Adipose tissue (tissue), 3 donors: ENCODE results near the gene PRRC1. TPM values are rescaled to one million over a fixed set of nuclear protein-coding genes. Genes with fewer than 3 reads are reported as not detected.
"Not testable (repeated sequence)": the region's sequence is repeated elsewhere in the genome, so short reads cannot be mapped to it uniquely, and the experiment has no call there.

ENCODE experiments used
- H3K27ac ChIP-seq: one replicate; pipeline ENCODE4 v1.5.1; 2013; ENCODE audit warnings: low read depth, low read length
- WGBS, 3 donors: extraction: QIAGEN DNeasy Blood & Tissue Kit; methylation state at CpG; one replicate each; pipeline ENCODE4 v1.1.7; 2013; 5-methylcytosine and 5-hydroxymethylcytosine counted together
- polyA plus RNA-seq, 3 donors: library from polyadenylated mRNA; stranded (reverse); fragments of 200-250 nt; gene quantifications; one replicate each; pipeline ENCODE4 v1.2.3, GENCODE V29; 2013
- donor health status: healthy with polysubstance abuse.
- donor health status: Bipolar disorder and iron deficiency.
- donor health status: healthy.

Gene PRRC1
- polyA plus RNA-seq, 3 donors: 14.8 to 18.3 (median 17.4) TPM

DNA sequence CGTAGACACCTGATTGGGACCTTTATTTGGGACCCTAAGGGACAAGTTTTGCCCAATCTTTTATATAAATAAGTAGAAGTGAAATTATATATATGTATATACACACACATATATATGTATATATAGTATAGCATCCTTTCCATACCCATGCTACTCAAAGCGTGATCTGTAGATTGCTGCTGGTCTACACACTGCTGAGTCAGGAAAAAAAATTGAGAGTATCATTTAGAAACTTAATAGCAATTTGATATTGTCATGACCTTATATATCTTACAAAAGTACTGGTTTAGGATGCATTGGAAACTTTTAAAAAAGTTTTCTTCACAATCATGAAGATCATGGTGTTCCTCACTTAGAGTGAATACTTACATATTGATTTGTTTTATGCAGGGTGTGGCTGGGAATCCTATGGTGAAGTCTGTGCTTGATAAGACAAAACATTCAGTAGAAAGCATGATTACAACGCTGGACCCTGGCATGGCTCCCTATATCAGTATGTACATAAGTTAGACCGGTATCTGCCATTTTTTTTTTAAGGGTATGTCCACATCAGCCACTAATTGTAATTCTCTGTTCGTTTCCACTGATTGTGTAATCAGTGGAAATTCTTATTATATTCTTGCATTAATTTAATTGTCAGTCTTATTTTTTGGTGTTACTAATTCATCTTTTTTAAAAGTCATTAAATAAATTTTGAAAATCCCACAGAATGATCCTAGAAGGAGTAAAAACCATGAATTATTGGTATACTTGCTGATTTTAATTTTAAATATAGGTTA, 12.7 kb downstream of the PRRC1 start:
- H3K27ac ChIP-seq: no peak overlapping the region
- 68 to 86% (median 83%) methylated on average over 5 of the region's 5 CpGs for WGBS, 3 donors

GRCh38 chr5:127536687-127537086, 19.2 kb downstream of the PRRC1 start:
- WGBS, 3 donors: 72 to 77% (median 76%) methylated on average over 2 of the region's 2 CpGs
- no peak overlapping the region for H3K27ac ChIP-seq

DNA sequence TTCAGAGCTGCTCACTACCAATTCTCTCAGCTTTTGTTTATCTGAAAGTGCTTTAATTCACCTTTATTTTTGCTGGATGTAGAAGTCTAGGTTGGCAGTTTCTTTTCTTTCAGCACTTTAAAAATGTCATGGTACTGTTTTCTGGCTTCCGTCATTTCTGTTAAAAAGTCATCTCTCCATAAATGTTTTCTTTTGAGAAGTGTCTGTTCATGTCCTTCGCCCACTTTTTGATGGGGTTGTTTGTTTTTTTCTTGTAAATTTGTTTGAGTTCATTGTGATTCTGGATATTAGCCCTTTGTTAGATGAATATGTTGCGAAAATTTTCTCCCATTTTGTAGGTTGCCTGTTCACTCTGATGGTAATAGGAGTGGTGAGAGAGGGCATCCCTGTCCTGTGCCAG, 23.1 kb downstream of the PRRC1 start:
- WGBS, 3 donors: 96 to 99% (median 98%) methylated on average over 3 of the region's 3 CpGs
- not testable (repeated sequence) for H3K27ac ChIP-seq

GRCh38 chr5:127545249-127545648, 27.8 kb downstream of the PRRC1 start:
- 95 to 100% (median 100%) methylated on average over 1 of the region's 1 CpG for WGBS, 3 donors
- not testable (repeated sequence) for H3K27ac ChIP-seq

DNA sequence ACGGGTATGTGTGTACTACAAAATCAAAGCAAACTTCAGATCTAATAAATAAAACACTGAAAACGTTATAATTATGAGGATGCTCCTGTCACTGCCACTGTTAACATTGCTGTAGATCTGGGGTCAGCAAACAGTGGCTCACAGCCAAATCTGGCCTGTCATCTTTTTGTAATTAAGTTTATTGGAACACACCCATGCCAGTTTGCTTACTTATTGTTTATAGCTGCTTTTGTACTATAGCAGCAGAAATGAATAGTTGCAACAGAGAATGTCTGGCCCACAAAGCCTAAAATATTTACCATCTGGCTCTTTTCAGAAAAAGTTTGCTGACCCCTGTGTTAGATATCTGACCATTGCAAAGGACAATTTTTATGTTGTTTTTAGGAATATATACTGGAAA, 32.1 kb downstream of the PRRC1 start:
- 48 to 68% (median 53%) methylated on average over 2 of the region's 2 CpGs for WGBS, 3 donors
- H3K27ac ChIP-seq: no peak overlapping the region

- H3K27ac ChIP-seq: no peak overlapping the region
- 69 to 94% (median 91%) methylated on average over 5 of the region's 5 CpGs for WGBS, 3 donors
Observed at GRCh38 chr5:127550652-127551409, 33.4 kb downstream of the PRRC1 start.

- H3K27ac ChIP-seq: no peak overlapping the region
Observed at GRCh38 chr5:127551410-127552041, 34.1 kb downstream of the PRRC1 start.

GRCh38 chr5:127555826-127556225, 38.4 kb downstream of the PRRC1 start:
- 23 to 45% (median 36%) methylated on average over 1 of the region's 1 CpG for WGBS, 3 donors
- no peak overlapping the region for H3K27ac ChIP-seq

More at GRCh38 chr5:127551410-127552041, 34.1 kb downstream of the PRRC1 start:
- 88 to 93% (median 91%) methylated on average over 9 of the region's 9 CpGs for WGBS, 3 donors

GRCh38 chr5:127556609-127557334, 39.3 kb downstream of the PRRC1 start:
- H3K27ac ChIP-seq: no peak overlapping the region
- 50 to 90% (median 89%) methylated on average over 3 of the region's 3 CpGs for WGBS, 3 donors

DNA sequence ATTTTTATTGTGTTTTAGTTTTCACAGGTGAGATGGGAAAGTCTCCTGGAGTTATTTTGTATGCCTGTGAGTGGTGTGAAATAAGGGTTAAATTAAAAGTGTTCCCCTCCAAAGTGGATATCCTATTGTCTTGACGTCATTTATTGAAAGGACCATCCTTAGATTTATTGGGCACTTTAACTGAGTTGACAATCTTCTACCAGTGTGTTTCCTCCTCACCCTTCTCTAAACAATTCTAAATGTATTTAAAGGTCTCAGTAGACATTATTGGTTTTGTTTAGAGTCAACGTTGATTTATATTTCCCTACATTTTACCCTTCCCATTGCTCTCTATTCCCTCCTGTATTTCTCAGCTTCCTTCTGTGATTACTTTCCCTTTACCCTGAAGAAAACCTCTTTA, 40.8 kb downstream of the PRRC1 start:
- H3K27ac ChIP-seq: no peak overlapping the region
- 40 to 71% (median 49%) methylated on average over 2 of the region's 2 CpGs for WGBS, 3 donors

DNA sequence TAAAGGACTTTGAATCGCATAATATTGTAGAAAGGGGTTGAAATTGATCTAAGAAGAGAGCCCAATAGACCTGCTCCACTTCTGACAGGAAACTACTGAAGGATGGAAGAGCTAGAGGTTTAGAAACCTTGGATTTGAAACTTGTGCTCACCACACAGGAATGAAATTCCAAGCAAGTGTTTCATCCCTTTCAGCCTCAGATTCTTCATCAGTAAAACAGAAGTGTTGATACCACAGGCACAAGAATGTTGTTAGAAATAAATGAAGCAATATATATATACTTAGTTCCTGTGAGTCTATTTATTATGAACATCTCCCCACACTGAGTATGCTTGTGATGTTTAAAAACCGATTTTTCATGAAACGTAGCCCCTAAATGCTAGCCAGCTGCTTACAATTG, 43.8 kb downstream of the PRRC1 start:
- 82 to 87% (median 83%) methylated on average over 3 of the region's 3 CpGs for WGBS, 3 donors
- H3K27ac ChIP-seq: no peak overlapping the region

DNA sequence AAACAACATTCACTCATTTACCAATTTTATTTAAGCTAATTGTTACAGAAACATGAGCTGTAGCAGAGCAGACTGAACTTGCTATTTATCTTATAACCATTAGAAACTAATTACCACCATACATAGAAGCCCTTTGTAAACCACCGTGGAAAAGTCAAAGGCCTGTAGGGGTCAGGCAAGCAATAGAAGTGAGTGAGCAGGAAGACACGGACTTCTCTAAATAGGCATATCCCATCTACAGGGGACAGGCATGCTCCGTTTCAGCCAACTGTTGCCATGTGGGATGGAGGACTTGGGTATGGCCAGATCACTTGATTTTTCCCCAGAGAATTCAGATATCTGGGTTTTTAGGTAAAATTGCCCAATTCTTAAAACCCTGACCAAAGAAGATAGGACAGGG, 44.8 kb downstream of the PRRC1 start:
- no peak overlapping the region for H3K27ac ChIP-seq
- 11 to 19% (median 18%) methylated on average over 3 of the region's 3 CpGs for WGBS, 3 donors

DNA sequence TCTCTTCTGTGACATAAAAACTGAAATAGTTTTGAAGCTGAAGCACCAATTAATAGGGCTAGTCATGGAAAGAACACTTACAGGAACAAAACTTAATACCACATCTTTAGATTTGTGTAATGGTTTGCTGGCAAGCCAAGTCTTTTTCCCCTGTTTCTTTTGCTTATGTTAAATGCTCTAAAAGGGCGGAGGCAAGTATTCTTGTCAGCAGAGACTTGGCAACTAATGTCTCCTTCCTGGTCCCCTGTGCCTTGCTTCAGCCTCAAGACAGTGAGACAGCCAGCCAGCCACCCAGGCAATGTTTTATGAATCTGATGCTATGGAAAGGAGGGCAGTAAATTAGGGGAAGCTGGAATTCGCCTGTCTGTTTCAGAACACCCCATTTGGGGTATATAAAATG, 45.7 kb downstream of the PRRC1 start:
- no peak overlapping the region for H3K27ac ChIP-seq
- 48 to 79% (median 48%) methylated on average over 2 of the region's 2 CpGs for WGBS, 3 donors

- 50 to 54% (median 52%) methylated on average over 2 of the region's 2 CpGs for WGBS, 3 donors
- H3K27ac ChIP-seq: no peak overlapping the region
Observed at GRCh38 chr5:127564002-127564769, 46.7 kb downstream of the PRRC1 start.

- WGBS, 3 donors: 79 to 85% (median 80%) methylated on average over 1 of the region's 1 CpG
Observed at GRCh38 chr5:127565586-127566270, 48.3 kb downstream of the PRRC1 start.

GRCh38 chr5:127567026-127567768, 49.8 kb downstream of the PRRC1 start:
- 45 to 62% (median 50%) methylated on average over 7 of the region's 7 CpGs for WGBS, 3 donors
- no peak overlapping the region for H3K27ac ChIP-seq

More at GRCh38 chr5:127565586-127566270, 48.3 kb downstream of the PRRC1 start:
- no peak overlapping the region for H3K27ac ChIP-seq

DNA sequence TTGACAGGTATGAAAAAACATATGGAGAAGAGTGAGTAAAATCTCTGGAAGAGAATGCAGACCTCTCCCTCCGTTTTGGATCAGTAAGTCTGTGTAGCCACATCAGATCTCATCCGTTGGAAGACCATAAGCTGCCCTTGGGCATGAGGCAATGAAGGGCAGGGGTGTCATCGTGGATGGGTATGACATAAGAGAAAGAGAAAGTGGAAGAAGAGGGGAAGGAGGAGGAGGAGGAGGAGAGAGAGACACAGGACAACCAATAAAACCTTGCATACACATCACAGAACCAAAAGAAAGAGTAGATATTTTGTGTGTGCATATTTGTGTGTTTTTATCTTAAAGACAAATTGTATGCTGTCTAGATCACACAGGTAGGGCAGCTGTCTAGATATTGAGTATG, 50.7 kb downstream of the PRRC1 start:
- H3K27ac ChIP-seq: no peak overlapping the region
- 36 to 67% (median 58%) methylated on average over 3 of the region's 3 CpGs for WGBS, 3 donors
